NCI-H82 treated with DMSO at 0.1 percent for 48 hours (cell line): Measurements from ENCODE around the gene ITK.
"Not testable (repeated sequence)": the region's sequence is repeated elsewhere in the genome, so short reads cannot be mapped to it uniquely, and the experiment has no call there.

Source experiments
- DNase-seq: peaks from one replicate; lab custom pipeline; 2025; ENCODE audit not compliant: unreplicated experiment; lab: John Stamatoyannopoulos, UW

The ITK gene

GRCh38 chr5:157210652-157211051 lies 30.0 kb downstream of the ITK start:
- DNase-seq: not testable (repeated sequence)

GRCh38 chr5:157212307-157212706 lies 31.7 kb downstream of the ITK start:
- DNase-seq: no peak

GRCh38 chr5:157213527-157214243 lies 33.0 kb downstream of the ITK start:
- no peak for DNase-seq

- DNase-seq: no peak
Measured at GRCh38 chr5:157214415-157214814, 33.8 kb downstream of the ITK start.

- DNase-seq: no peak
Measured at GRCh38 chr5:157214861-157215513, 34.3 kb downstream of the ITK start.

GRCh38 chr5:157215514-157216167 lies 35.0 kb downstream of the ITK start:
- DNase-seq: no peak

- no peak for DNase-seq
Measured at GRCh38 chr5:157216391-157217142, 35.9 kb downstream of the ITK start.

GRCh38 chr5:157217289-157218024 lies 36.8 kb downstream of the ITK start:
- no peak for DNase-seq

GRCh38 chr5:157219491-157220271 lies 39.0 kb downstream of the ITK start:
- no peak for DNase-seq

GRCh38 chr5:157221959-157222358 lies 41.3 kb downstream of the ITK start:
- DNase-seq: no peak

GRCh38 chr5:157222506-157223230 lies 42.0 kb downstream of the ITK start:
- no peak for DNase-seq

GRCh38 chr5:157225469-157226422 lies 45.1 kb downstream of the ITK start:
- DNase-seq: no peak

GRCh38 chr5:157230610-157231009 lies 50.0 kb downstream of the ITK start:
- DNase-seq: no peak

- no peak for DNase-seq
Measured at GRCh38 chr5:157232706-157233105, 52.1 kb downstream of the ITK start.

- no peak for DNase-seq
Measured at GRCh38 chr5:157233515-157233914, 52.9 kb downstream of the ITK start.

- DNase-seq: no peak
Measured at GRCh38 chr5:157236423-157236822, 55.8 kb downstream of the ITK start.

GRCh38 chr5:157241483-157241882 lies 60.8 kb downstream of the ITK start:
- DNase-seq: no peak

- DNase-seq: not testable (repeated sequence)
Measured at GRCh38 chr5:157244704-157245103, 64.1 kb downstream of the ITK start.
